Activated CD4-positive, alpha-beta T cell treated with anti-CD3 and anti-CD28 coated beads for 24 hours (primary cell): ENCODE measurements around the gene NEAT1.
"Not testable (repeated sequence)": the region's sequence is repeated elsewhere in the genome, so short reads cannot be mapped to it uniquely, and the experiment has no call there.

Experiments
- DNase-seq, 2 donors: peaks; one replicate each; pipeline ENCODE4 v3.0.0-alpha.2; 2020; ENCODE audit warnings: low read depth in 2 of 2

NEAT1 gene

DNA sequence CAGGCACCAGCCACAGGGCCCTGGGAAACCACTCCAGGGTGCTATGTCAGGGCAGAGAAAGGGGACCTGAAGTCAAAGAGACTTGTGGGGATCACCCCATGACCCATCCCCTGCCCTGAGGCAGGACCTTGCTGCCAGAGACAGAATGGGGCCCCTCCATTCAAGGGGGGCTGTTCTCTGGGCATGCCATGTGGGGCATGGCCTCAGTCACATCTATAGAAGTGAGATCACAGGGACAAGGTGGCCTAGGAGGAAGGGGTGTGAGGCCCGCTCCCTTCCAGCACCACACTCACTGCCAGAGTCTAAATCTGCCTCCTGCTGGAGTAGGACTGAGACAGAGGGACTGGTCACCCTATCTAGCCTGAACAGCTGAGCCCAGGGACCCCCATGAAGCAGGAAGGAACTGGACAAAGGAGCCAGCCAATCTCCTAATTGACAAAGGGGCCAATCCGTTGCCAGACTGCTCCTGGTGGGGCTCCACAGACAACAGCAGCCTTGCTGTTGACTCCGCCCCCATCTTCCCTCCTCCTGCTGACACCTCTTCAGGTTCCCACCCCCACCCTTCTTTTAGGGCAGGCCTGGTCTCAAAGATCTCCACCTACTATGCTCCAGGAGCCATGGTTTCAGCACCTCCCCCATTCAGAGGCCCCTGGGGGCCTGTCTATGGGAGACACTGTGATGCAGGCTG is 26.0 kb downstream of the NEAT1 start:
- no peak for DNase-seq

DNA sequence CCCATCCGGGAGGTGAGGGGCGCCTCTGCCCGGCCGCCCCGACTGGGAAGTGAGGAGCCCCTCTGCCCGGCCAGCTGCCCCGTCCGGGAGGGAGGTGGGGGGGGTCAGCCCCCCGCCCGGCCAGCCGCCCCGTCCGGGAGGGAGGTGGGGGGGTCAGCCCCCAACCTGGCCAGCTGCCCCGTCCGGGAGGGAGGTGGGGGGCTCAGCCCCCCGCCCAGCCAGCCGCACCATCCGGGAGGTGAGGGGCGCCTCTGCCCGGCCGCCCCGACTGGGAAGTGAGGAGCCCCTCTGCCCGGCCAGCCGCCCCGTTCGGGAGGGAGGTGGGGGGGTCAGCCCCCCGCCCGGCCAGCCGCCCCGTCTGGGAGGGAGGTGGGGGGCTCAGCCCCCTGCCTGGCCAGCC is 28.7 kb downstream of the NEAT1 start:
- not testable (repeated sequence) for DNase-seq

DNA sequence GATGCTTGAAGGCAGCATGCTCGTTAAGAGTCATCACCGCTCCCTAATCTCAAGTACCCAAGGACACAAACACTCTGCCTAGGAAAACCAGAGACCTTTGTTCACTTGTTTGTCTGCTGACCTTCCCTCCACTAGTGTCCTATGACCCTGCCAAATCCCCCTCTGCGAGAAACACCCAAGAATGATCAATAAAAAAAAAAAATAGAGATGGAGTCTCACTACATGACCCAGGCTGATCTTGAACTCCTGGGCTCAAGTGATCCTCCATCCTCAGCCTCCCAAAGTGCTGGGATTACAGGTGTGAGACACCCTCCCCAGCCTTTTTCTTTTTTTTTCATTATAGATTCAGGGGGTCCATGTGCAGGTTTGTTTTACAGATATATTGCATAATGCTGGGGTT is 29.7 kb downstream of the NEAT1 start:
- DNase-seq, result not testable (repeated sequence)

- no peak for DNase-seq
Measured at GRCh38 chr11:65452806-65453490, 30.4 kb downstream of the NEAT1 start.

DNA sequence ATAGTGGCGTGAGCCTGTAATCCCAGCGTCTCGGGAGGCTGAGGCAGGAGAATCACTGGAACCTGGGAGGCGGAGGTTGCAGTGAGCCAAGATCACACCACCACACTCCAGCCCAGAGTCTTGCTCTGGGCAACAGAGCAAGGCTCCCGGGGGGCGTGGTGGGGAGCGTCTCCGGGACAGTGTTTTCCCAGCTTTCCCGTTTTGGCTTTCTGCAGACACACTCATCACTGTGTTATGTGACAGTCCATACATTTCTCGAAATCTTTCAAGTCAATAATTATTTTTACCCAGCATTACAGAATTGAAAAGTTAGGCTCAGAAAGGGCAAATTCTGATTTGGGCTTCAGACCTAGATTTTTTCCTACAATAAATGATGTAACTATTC is 31.7 kb downstream of the NEAT1 start:
- no peak for DNase-seq

- peak; percentile 65 to 83 for DNase-seq
Measured at GRCh38 chr11:65454696-65455456, 32.3 kb downstream of the NEAT1 start.

GRCh38 chr11:65456418-65456817 is 33.8 kb downstream of the NEAT1 start:
- no peak for DNase-seq

GRCh38 chr11:65459552-65459951 is 37.0 kb downstream of the NEAT1 start:
- DNase-seq, result no peak

DNA sequence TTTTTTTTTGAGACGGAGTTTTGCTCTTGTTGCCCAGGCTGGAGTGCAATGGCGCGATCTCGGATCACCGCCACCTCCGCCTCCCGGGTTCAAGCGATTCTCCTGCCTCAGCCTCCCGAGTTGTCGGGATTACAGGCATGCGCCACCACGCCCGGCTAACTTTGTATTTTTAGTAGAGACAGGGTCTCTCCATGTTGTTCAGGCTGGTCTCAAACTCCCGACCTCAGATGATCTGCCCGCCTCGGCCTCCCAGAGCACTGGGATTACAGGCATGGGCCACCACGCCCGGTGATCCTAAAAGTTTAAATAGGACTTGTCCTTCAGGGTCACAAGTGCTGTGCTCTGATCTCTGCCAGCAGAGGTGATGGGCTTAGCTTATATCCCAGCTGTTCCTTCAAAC is 42.9 kb downstream of the NEAT1 start:
- not testable (repeated sequence) for DNase-seq

DNA sequence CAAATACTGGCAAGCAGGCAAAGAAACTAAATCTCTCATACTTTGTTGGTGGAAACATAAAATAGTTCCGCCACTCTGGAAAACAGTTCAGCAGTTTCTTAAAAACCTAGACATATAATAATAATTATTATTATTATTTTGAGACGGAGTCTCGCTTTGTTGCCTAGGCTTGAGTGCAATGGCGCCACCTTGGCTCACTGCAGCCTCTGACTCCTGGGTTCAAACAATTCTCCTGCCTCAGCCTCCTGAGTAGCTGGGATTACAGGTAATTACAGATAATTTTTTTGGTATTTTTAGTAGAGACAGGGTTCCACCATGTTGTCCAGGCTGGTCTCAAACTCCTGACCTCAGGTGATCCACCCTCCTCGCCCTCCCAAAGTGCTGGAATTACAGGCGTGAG is 44.7 kb downstream of the NEAT1 start:
- DNase-seq, result not testable (repeated sequence)

DNA sequence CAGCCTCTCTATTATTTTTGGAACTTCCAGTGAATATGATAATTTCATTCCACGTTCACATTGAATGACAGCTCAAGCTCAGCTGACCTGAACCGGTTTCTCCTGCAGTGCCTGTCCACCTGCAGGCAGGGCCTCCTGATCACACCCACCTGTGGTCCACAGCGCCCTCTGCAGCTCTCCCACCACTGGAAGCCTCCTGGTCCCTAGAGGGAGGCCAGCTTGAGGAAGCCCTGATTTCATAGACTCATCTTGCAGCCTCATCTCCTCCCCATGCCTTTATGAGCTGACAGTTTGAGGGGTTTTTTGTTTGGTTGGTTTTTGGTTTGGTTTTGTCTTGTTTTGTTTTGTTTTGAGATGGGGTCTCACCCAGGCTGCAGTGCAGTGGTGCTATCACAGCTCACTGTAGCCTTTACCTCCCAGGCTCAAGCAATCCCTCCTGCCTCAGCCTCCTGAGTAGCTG is 46.3 kb downstream of the NEAT1 start:
- DNase-seq, result no peak

- no peak for DNase-seq
Measured at GRCh38 chr11:65470433-65471049, 47.9 kb downstream of the NEAT1 start.

GRCh38 chr11:65471447-65471891 is 48.9 kb downstream of the NEAT1 start:
- no peak for DNase-seq

- DNase-seq, result not testable (repeated sequence)
Measured at GRCh38 chr11:65472588-65473277, 50.1 kb downstream of the NEAT1 start.

GRCh38 chr11:65473278-65473860 is 50.8 kb downstream of the NEAT1 start:
- DNase-seq, result no peak

DNA sequence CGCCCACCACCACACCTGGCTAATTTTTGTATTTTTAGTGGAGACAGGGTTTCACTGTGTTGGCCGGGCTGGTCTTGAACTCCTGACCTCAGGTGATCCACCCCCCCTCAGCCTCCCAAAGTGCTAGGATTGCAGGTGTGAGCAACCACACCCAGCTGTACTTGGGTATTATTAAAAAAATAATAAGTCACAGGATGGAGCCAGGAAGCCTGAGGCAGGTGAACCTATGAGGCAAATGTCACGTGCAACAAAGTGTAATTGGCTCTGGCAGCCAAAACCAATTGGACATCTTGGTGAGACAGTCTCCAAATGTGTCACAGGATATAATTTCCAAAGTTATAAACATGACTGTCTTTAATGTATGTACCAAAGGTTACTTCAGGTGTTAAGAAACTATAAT is 52.3 kb downstream of the NEAT1 start:
- DNase-seq, result no peak

DNA sequence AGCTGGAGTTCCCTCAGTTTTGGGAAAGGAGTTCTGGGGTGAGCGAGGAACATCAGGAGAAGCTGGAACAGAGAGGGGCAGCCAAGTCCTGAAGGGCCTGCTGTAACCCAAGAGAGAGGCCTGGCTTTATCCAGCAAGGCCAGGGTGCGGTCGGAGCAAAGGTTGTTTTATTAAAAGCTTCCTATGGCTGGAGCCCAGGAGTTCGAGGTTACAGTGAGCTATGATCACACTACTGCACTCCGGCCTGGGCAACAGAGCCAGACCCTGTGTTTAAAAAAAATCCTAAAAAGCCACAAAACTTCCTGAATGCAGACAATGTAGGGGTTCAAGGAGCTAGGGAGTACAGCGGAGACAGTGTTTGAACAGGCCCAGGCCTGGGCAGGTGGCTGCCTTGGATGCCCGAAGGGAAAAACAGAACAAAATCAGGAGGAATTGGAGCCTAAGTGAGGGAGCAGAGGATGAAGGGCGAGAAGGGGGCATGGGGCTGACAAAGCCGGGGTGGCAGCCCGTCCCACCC is 54.1 kb downstream of the NEAT1 start:
- DNase-seq, result no peak

- peak; percentile 87 to 91 for DNase-seq
Measured at GRCh38 chr11:65477149-65477965, 54.8 kb downstream of the NEAT1 start.

DNA sequence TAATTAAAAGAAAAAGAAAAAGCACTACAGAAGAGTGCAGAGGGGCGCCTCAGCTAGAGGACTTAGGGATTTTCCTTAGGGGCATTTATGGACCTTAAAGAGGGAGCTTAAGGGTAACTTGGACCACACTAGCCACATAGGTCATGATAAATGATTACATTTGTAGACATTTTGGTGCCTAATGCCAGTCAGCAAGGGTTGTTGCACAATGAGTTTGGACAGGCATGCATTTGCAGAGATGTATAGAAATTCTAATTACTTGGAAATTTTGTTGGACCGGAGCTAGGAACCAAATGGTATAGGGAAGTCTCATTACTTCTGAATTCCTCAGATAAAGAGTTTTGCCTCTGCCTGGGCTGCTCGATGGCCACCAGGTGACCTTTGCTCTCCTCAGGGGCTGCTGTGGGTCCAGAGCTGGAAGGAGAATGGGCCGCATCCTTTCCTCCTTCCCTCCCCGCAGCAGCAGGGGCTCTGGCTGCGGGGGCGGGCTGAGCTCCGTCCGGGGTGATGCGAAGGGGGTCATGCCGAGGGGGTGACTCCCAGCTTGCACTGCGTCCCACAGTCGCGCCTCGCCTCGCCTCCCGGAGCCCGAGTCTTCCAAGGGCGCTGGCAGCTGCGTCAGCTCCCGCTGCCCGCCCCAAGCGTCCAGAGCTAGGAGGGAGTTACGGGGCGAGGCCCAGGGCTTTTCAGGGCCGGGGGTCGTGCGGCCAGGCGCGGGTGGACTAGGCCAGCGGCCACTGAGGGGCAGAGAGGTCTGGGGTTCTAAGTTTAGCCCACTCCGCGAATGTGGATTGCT is 56.0 kb downstream of the NEAT1 start:
- no peak for DNase-seq
